H1 (cell line): Measurements from ENCODE around the gene GRHL3. TPM values are rescaled to one million over a fixed set of nuclear protein-coding genes. Genes with fewer than 3 reads are reported as not detected.

Experiments used
- CTCF ChIA-PET: fragments of 300-600 bp; sonication (Branson Sonifier 250); formaldehyde crosslinking; loops from one replicate; lab custom pipeline; 2021; ENCODE audit not compliant: partially characterized antibody; lab: Charles Lee
- POLR2A ChIA-PET: fragments of 300-600 bp; sonication (Branson Sonifier 250); formaldehyde crosslinking; loops from one replicate; lab custom pipeline; 2021; ENCODE audit warnings: inconsistent platforms; ENCODE audit not compliant: partially characterized antibody; lab: Charles Lee
- DNase-seq, 2 experiments: peaks; one replicate each; pipeline versions ENCODE4 v3.0.0 to v3.0.0-alpha.2; 2010 to 2022; ENCODE audit warnings: low spot score in 2 of 2, low read depth in 1 of 2, mixed read lengths in 1 of 2
- FAIRE-seq: peaks from 2 replicates; lab custom pipeline; 2011; peaks lifted over from hg19 to GRCh38; lab: Jason Lieb, UNC
- H2AFZ ChIP-seq: 2 replicates; pipeline ENCODE4 v1.8.1; 2012; ENCODE audit warnings: low read length, inconsistent platforms
- H2AK5ac ChIP-seq: 2 replicates; pipeline ENCODE4 v1.6.1; 2013; ENCODE audit warnings: low read depth, low read length
- H2BK120ac ChIP-seq: replicated peaks from 2 replicates; pipeline ENCODE3; 2013; ENCODE audit warnings: low read depth, low read length, inconsistent platforms
- H2BK12ac ChIP-seq: 2 replicates; pipeline ENCODE4 v1.6.1; 2013; ENCODE audit warnings: low read depth, low read length
- H2BK15ac ChIP-seq: 2 replicates; pipeline ENCODE4 v1.6.1; 2013; ENCODE audit warnings: low read length
- H2BK20ac ChIP-seq: 2 replicates; pipeline ENCODE4 v1.6.1; 2013; ENCODE audit warnings: low read length
- H2BK5ac ChIP-seq: 2 replicates; pipeline ENCODE4 v1.6.1; 2013; ENCODE audit warnings: low read depth, low read length
- H3K14ac ChIP-seq: 2 replicates; pipeline ENCODE4 v1.6.1; 2013; ENCODE audit warnings: inconsistent platforms; ENCODE audit not compliant: insufficient read length
- H3K18ac ChIP-seq: 2 replicates; pipeline ENCODE4 v1.6.1; 2013; ENCODE audit warnings: low read length; ENCODE audit errors: extremely low read depth
- H3K23ac ChIP-seq: 2 replicates; pipeline ENCODE4 v1.6.1; 2013; ENCODE audit warnings: inconsistent platforms; ENCODE audit not compliant: insufficient read length
- H3K23me2 ChIP-seq: 2 replicates; pipeline ENCODE4 v1.6.1; 2013; ENCODE audit warnings: low read depth, low read length
- H3K27ac ChIP-seq: 2 replicates; pipeline ENCODE4 v1.6.1; 2011; ENCODE audit warnings: low read depth, low read length, inconsistent platforms
- H3K27me3 ChIP-seq, 4 experiments: replicated peaks in 1 of 4; 1 replicate in 1 of 4; 2 replicates in 3 of 4; pipeline versions ENCODE4 v1.6.1 to v1.8.1; 2011 to 2013; ENCODE audit warnings: low read length in 3 of 4, mild to moderate bottlenecking in 3 of 4, inconsistent platforms in 2 of 4, mixed read lengths in 2 of 4, moderate library complexity in 1 of 4; ENCODE audit not compliant: control insufficient read depth in 3 of 4, insufficient read depth in 3 of 4; ENCODE audit errors: extremely low read depth in 1 of 4
- H3K36me3 ChIP-seq, 4 experiments: 2 replicates each; pipeline versions ENCODE4 v1.6.1 to v1.8.1; 2011 to 2013; ENCODE audit warnings: mild to moderate bottlenecking in 4 of 4, low read length in 3 of 4, moderate library complexity in 2 of 4, control low read depth in 1 of 4, inconsistent platforms in 1 of 4; ENCODE audit not compliant: insufficient read depth in 4 of 4, control insufficient read depth in 2 of 4
- H3K4ac ChIP-seq: replicated peaks from 2 replicates; pipeline ENCODE3; 2013; ENCODE audit warnings: low read length, low read depth, mixed read lengths, inconsistent platforms; ENCODE audit not compliant: insufficient read length
- H3K4me1 ChIP-seq, 4 experiments: replicated peaks in 1 of 4; 1 replicate in 1 of 4; 2 replicates in 3 of 4; pipeline versions ENCODE4 v1.6.1 to v1.8.1; 2011 to 2013; ENCODE audit warnings: low read length in 3 of 4, inconsistent platforms in 2 of 4, mixed read lengths in 1 of 4; ENCODE audit not compliant: insufficient read depth in 4 of 4, control insufficient read depth in 3 of 4
- H3K4me2 ChIP-seq, 2 experiments: 2 replicates each; pipeline versions ENCODE4 v1.6.1 to v1.8.1; 2011 to 2013; ENCODE audit warnings: low read depth in 2 of 2, low read length in 2 of 2, control low read depth in 1 of 2, inconsistent platforms in 1 of 2, mild to moderate bottlenecking in 1 of 2; ENCODE audit not compliant: insufficient read depth in 1 of 2
- H3K4me3 ChIP-seq, 4 experiments: fragments of 200-600, 300-600 bp in 1 of 4; sonication (generic), shearing (Covaris generic), sonication (Bioruptor Twin) in 1 of 4; 2 replicates each; pipeline versions ENCODE4 v1.5.1 to v1.8.1; 2011 to 2016; ENCODE audit warnings: low read length in 4 of 4, low read depth in 3 of 4, control low read depth in 2 of 4, inconsistent platforms in 2 of 4, mild to moderate bottlenecking in 2 of 4, mixed read lengths in 1 of 4, moderate library complexity in 1 of 4; ENCODE audit not compliant: insufficient read depth in 2 of 4; ENCODE audit errors: extremely low read depth in 1 of 4
- H3K56ac ChIP-seq: replicated peaks from 2 replicates; pipeline ENCODE3; 2013; ENCODE audit warnings: low read depth, mild to moderate bottlenecking, mixed read lengths, low read length, inconsistent platforms; ENCODE audit not compliant: insufficient read length
- H3K79me1 ChIP-seq: 2 replicates; pipeline ENCODE4 v1.6.1; 2013; ENCODE audit warnings: low read depth, low read length, control low read depth
- H3K79me2 ChIP-seq, 2 experiments: 2 replicates each; pipeline versions ENCODE4 v1.6.1 to v1.8.1; 2012 to 2013; ENCODE audit warnings: low read length in 2 of 2, mild to moderate bottlenecking in 2 of 2, inconsistent platforms in 1 of 2; ENCODE audit not compliant: insufficient read depth in 2 of 2, control insufficient read depth in 1 of 2
- H3K9ac ChIP-seq, 4 experiments: replicated peaks in 1 of 4; 1 replicate in 1 of 4; 2 replicates in 3 of 4; pipeline versions ENCODE4 v1.6.1 to v1.8.1; 2011 to 2013; ENCODE audit warnings: low read depth in 3 of 4, low read length in 3 of 4, control low read depth in 2 of 4, mild to moderate bottlenecking in 2 of 4, moderate library complexity in 2 of 4, inconsistent platforms in 1 of 4; ENCODE audit errors: extremely low read depth in 1 of 4
- H3K9me3 ChIP-seq, 2 experiments: 2 replicates each; pipeline versions ENCODE4 v1.6.1 to v1.8.1; 2012 to 2013; ENCODE audit warnings: mild to moderate bottlenecking in 2 of 2, moderate library complexity in 2 of 2, control low read depth in 1 of 2, inconsistent platforms in 1 of 2, low read depth in 1 of 2, low read length in 1 of 2, mixed read lengths in 1 of 2; ENCODE audit not compliant: insufficient read depth in 2 of 2
- H4K20me1 ChIP-seq, 2 experiments: replicated peaks in 1 of 2; 2 replicates each; pipeline versions ENCODE3 to v1.8.1; 2011 to 2013; ENCODE audit warnings: inconsistent platforms in 2 of 2, low read length in 2 of 2, mild to moderate bottlenecking in 1 of 2; ENCODE audit not compliant: insufficient read depth in 2 of 2, control insufficient read depth in 1 of 2
- H4K5ac ChIP-seq: 2 replicates; pipeline ENCODE4 v1.6.1; 2013; ENCODE audit warnings: low read length, low read depth, mixed read lengths, inconsistent platforms; ENCODE audit not compliant: insufficient read length
- H4K8ac ChIP-seq: 2 replicates; pipeline ENCODE4 v1.8.0; 2013; ENCODE audit warnings: mild to moderate bottlenecking, moderate library complexity, low read length, inconsistent platforms; ENCODE audit not compliant: insufficient read depth; ENCODE audit errors: extremely low read depth
- H4K91ac ChIP-seq: replicated peaks from 2 replicates; pipeline ENCODE3; 2013; ENCODE audit warnings: low read length, mixed read lengths, inconsistent platforms; ENCODE audit not compliant: insufficient read length
- BCL11A ChIP-seq, 2 experiments: IDR thresholded peaks; one replicate each; pipeline ENCODE4 v1.6.1; 2011; ENCODE audit warnings: low read depth in 2 of 2, low read length in 2 of 2, mild to moderate bottlenecking in 2 of 2
- EP300 ChIP-seq, 2 experiments: IDR thresholded peaks; 1 replicate in 1 of 2; 2 replicates in 1 of 2; pipeline ENCODE4 v1.6.1; 2011 to 2012; ENCODE audit warnings: low read depth in 2 of 2, low read length in 2 of 2, mild to moderate bottlenecking in 2 of 2, borderline replicate concordance in 1 of 2, inconsistent platforms in 1 of 2, moderate library complexity in 1 of 2
- GABPA ChIP-seq: IDR thresholded peaks from 2 replicates; pipeline ENCODE4 v1.6.1; 2011; ENCODE audit warnings: mild to moderate bottlenecking, low read length, moderate library complexity, borderline replicate concordance; ENCODE audit not compliant: insufficient read depth
- HDAC2 ChIP-seq, 2 experiments: fragments of 300-600 bp in 1 of 2; sonication (generic) in 1 of 2; IDR thresholded peaks; 2 replicates each; pipeline ENCODE4 v1.6.1; 2011 to 2012; ENCODE audit warnings: low read depth in 2 of 2, low read length in 2 of 2, mild to moderate bottlenecking in 2 of 2, moderate library complexity in 2 of 2, borderline replicate concordance in 1 of 2, inconsistent platforms in 1 of 2
- MAFK ChIP-seq: IDR thresholded peaks from 2 replicates; pipeline ENCODE4 v1.6.1; 2012; ENCODE audit warnings: low read depth, mild to moderate bottlenecking, improper control_type of control experiment, low read length
- NANOG ChIP-seq: IDR thresholded peaks from 2 replicates; pipeline ENCODE4 v1.6.1; 2011; ENCODE audit warnings: low read length, low read depth, mild to moderate bottlenecking, inconsistent platforms; ENCODE audit not compliant: insufficient read depth, poor library complexity, severe bottlenecking
- POU5F1 ChIP-seq: IDR thresholded peaks from 2 replicates; pipeline ENCODE4 v1.6.1; 2011; ENCODE audit warnings: low read depth, mild to moderate bottlenecking, low read length, moderate library complexity
- TAF1 ChIP-seq: IDR thresholded peaks from 2 replicates; pipeline ENCODE4 v1.6.1; 2011; ENCODE audit warnings: mild to moderate bottlenecking, low read depth, low read length
- TBP ChIP-seq: IDR thresholded peaks from 2 replicates; pipeline ENCODE4 v1.6.1; 2011; ENCODE audit warnings: low read depth, low read length, improper control_type of control experiment
- WGBS, 2 experiments: shearing (Covaris generic) in 1 of 2; methylation state at CpG; one replicate each; pipeline versions ENCODE4 v1.1.6 to v1.1.7; 2013 to 2015; ENCODE audit warnings: low lambda C conversion rate in 2 of 2, mixed read lengths in 2 of 2, inconsistent platforms in 1 of 2, low coverage in 1 of 2, missing lambda C conversion rate in 1 of 2; ENCODE audit not compliant: insufficient replicate concordance in 2 of 2, insufficient coverage in 1 of 2, insufficient read length in 1 of 2; ENCODE audit errors: extremely low coverage in 1 of 2, missing lambda C conversion rate in 1 of 2; 5-methylcytosine and 5-hydroxymethylcytosine counted together
- polyA plus RNA-seq, 7 experiments: library from polyadenylated mRNA; depleted of rRNA in 3 of 7; stranded (reverse) in 5 of 7; unstranded in 2 of 7; fragments of >200 nt in 5 of 7; fragments of 200-250 nt in 2 of 7; gene quantifications; 1 replicate in 5 of 7; 2 replicates in 1 of 7; 4 replicates in 1 of 7; pipeline versions ENCODE4 v1.2.1 to v1.2.3, GENCODE V29; 2011 to 2013; ENCODE audit warnings: missing spikeins in 2 of 7, mixed read lengths in 2 of 7
- total RNA-seq: library from RNA; stranded (reverse); fragmentation: NEBNext Ultra II Directional; extraction: Animal tissue kit (Norgen Biotek cat#: 25700); gene quantifications from 2 replicates; pipeline ENCODE4 v1.2.1, GENCODE V29; 2021

Gene GRHL3
- total and polyA plus RNA-seq, 2 of the 8 experiments (the other 6 are each of a cell fraction or from before 2014, with no cell fraction given): 0.80 to 1.8 TPM

- Histone ChIP-seq H3K4me1 (no peaks in the 10 kb centered on the region), H2AFZ (no peak overlapping the region), H2BK15ac (no peak overlapping the region), H3K23ac (no peak overlapping the region), H3K79me2 (no peaks in the 10 kb centered on the region), H3K36me3 (no peaks in the 10 kb centered on the region), H2AK5ac (no peak overlapping the region), H3K4me2 (no peak overlapping the region), H3K18ac (no peak overlapping the region), H2BK20ac (no peak overlapping the region), H4K8ac (no peak overlapping the region), H2BK12ac (no peak overlapping the region), H3K4ac (no peak overlapping the region), H2BK5ac (no peak overlapping the region), H3K27me3 (no peaks in the 10 kb centered on the region), H3K23me2 (no peaks in the 10 kb centered on the region), H3K9me3 (no peaks in the 10 kb centered on the region), H3K4me3 (no peak overlapping the region), H4K91ac (no peak overlapping the region), H3K27ac (no peak overlapping the region), H4K5ac (no peak overlapping the region), H3K9ac (no peak overlapping the region), H3K56ac (no peak overlapping the region), H2BK120ac (no peak overlapping the region), H4K20me1 (no peaks in the 10 kb centered on the region)
- no peak for DNase-seq
- WGBS, 2 experiments: 91% methylated on average over 12 of the region's 12 CpGs; no CpG with 5 or more reads in 1 of the 2 experiments
- FAIRE-seq: no peak
- POLR2A ChIA-PET: no interaction called here
- CTCF ChIA-PET: interaction anchor here (0.6 to 5.3 kb wide), 5 partner anchors 36 to 108 kb away, joined by 3 to 27 read pairs (median 5); no protein-coding TSS in a partner anchor
- TF ChIP-seq BCL11A (IDR thresholded peaks at IDR 0.05; ENCODE audit: low read depth in 2 of 2, low read length in 2 of 2): no peak
- TF ChIP-seq TBP: no peak
- TF ChIP-seq POU5F1: no peak
- no peak for TF ChIP-seq MAFK
- no peak for TF ChIP-seq NANOG
- TF ChIP-seq GABPA: no peak
- TF ChIP-seq EP300 (IDR thresholded peaks at IDR 0.05; ENCODE audit: borderline replicate concordance in 1 of 2, low read depth in 2 of 2, low read length in 2 of 2): no peak
- TF ChIP-seq TAF1: no peak
- no peak for TF ChIP-seq HDAC2 (IDR thresholded peaks at IDR 0.05; ENCODE audit: borderline replicate concordance in 1 of 2, low read depth in 2 of 2, low read length in 2 of 2)
- TF ChIP-seq, all 59 proteins: peak for 0
- no peaks in the 10 kb centered on the region for H3K79me1 ChIP-seq
- H3K14ac ChIP-seq: no peak overlapping the region
These were observed 41.6 kb upstream of the GRHL3 start for GRCh38 chr1:24277420-24278169.
